ENCODE results near the gene KAZN.

Gene KAZN

DNA sequence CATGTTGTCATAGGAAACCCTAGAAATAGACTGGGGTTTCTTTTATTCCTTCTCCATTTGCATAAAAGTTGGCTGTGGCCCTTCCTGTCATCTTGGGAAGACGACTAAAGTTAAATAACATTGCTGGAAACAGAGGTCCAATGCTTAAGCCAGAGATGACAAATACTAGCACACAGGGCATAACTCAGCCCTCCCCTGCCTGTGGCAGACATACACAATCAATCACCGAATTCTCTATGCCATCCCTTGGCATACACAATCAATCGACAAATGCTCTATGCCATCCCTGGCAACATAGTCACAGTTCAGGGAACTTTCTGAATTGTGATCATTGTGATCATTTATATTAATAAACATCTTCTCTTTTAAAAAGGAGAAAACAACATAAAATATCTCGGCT, 229.4 kb downstream of the KAZN start:
- Histone ChIP-seq H3K9me3 (replicated peaks; ENCODE audit: low read length) (no peaks in the 10 kb centered on the region), H3K4me3 (ENCODE audit: low read length) (no peak overlapping the region), H3K4me1 (ENCODE audit: control insufficient read depth, insufficient read depth, low read length) (no peaks in the 10 kb centered on the region), H3K36me3 (ENCODE audit: insufficient read depth, low read length) (no peaks in the 10 kb centered on the region), H3K27me3 (ENCODE audit: control insufficient read depth, insufficient read depth, low read length) (no peaks in the 10 kb centered on the region), H3K4me2 (ENCODE audit: low read length) (no peak overlapping the region), H3K9ac (ENCODE audit: low read depth, low read length) (no peak overlapping the region)

DNA sequence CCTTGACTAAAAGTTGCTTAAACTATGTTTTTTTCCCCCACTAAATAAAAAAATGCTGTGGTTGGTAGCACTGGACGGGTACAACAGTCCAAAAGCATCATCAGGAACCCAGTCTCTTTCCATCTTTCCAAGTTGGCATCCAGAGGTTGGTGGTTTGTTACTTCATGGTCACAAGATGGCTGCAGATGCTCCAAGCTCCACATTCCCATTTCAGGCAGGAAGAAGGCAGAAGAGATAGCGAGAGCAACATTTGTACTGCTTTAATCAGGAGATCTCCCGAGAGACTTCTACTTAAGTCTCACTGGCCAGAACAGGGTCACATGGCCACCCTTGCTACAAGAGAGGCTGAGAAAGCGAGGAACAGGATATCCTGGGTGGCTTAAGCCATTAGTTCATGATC, 230.2 kb downstream of the KAZN start:
- no peaks in the 10 kb centered on the region for H3K9me3 ChIP-seq (replicated peaks; ENCODE audit: low read length)
- no peak overlapping the region for H3K4me3 ChIP-seq (ENCODE audit: low read length)
- H3K36me3 ChIP-seq (ENCODE audit: insufficient read depth, low read length) = no peaks in the 10 kb centered on the region
- H3K9ac ChIP-seq (ENCODE audit: low read depth, low read length) = no peak overlapping the region
- no peaks in the 10 kb centered on the region for H3K4me1 ChIP-seq (ENCODE audit: control insufficient read depth, insufficient read depth, low read length)
- H3K27me3 ChIP-seq (ENCODE audit: control insufficient read depth, insufficient read depth, low read length) = no peaks in the 10 kb centered on the region
- H3K4me2 ChIP-seq (ENCODE audit: low read length) = no peak overlapping the region

DNA sequence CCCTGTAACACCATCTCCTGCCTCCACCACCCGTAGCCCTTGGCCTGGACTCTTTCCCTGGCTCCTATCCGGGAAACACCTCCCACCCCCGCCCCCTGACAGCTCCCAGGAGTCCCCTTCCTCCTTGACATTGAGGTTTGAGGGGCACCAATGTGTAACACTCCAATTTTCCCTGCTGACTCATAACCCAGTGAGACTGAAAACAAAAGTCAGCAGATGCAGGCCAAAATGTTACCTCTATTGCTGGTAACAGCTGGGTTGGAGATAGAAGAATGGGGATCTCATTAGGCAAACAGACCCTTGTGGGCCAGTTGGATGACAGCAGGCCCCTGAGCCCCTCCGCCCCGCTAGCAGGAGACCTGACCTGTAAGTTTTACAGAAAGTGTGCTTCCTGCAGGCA, 237.2 kb downstream of the KAZN start:
- no peak overlapping the region for H3K4me3 ChIP-seq (ENCODE audit: low read length)
- no peak overlapping the region for H3K9ac ChIP-seq (ENCODE audit: low read depth, low read length)
- H3K9me3 ChIP-seq (replicated peaks; ENCODE audit: low read length) = no peaks in the 10 kb centered on the region
- H3K4me2 ChIP-seq (ENCODE audit: low read length) = no peak overlapping the region
- no peaks in the 10 kb centered on the region for H3K36me3 ChIP-seq (ENCODE audit: insufficient read depth, low read length)
- H3K27me3 ChIP-seq (ENCODE audit: control insufficient read depth, insufficient read depth, low read length) = no peaks in the 10 kb centered on the region
- no peaks in the 10 kb centered on the region for H3K4me1 ChIP-seq (ENCODE audit: control insufficient read depth, insufficient read depth, low read length)

- H3K4me2 ChIP-seq (ENCODE audit: low read length) = no peak overlapping the region
- H3K4me1 ChIP-seq (ENCODE audit: control insufficient read depth, insufficient read depth, low read length) = no peaks in the 10 kb centered on the region
- no peak overlapping the region for H3K9ac ChIP-seq (ENCODE audit: low read depth, low read length)
- H3K36me3 ChIP-seq (ENCODE audit: insufficient read depth, low read length) = no peaks in the 10 kb centered on the region
- H3K27me3 ChIP-seq (ENCODE audit: control insufficient read depth, insufficient read depth, low read length) = no peaks in the 10 kb centered on the region
- H3K4me3 ChIP-seq (ENCODE audit: low read length) = no peak overlapping the region
- no peaks in the 10 kb centered on the region for H3K9me3 ChIP-seq (replicated peaks; ENCODE audit: low read length)
Measured at GRCh38 chr1:14836426-14837140, 238.1 kb downstream of the KAZN start.

DNA sequence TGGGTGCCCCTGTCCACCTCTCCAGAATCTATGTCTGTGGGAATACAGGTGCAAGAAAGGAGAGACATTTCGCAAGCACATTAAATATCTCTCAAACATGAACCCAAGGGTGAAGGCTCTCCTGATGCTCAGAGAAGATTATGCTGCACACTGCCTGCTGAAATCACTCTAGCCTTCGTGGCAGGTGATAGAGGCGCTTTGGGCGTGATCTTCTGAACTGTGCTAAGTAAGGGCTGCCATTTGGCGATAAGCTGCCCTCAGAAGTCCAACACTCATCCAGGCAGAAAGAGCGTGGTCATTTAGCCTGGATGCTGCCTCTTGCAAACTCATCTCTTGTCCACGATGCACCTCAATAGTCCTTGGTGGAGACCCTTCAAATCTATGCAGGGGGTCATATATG, 241.9 kb downstream of the KAZN start:
- Histone ChIP-seq H3K9me3 (replicated peaks; ENCODE audit: low read length) (peaks cover 10% of the 10 kb centered on the region), H3K4me3 (ENCODE audit: low read length) (no peak overlapping the region), H3K4me1 (ENCODE audit: control insufficient read depth, insufficient read depth, low read length) (no peaks in the 10 kb centered on the region), H3K4me2 (ENCODE audit: low read length) (no peak overlapping the region), H3K9ac (ENCODE audit: low read depth, low read length) (no peak overlapping the region), H3K27me3 (ENCODE audit: control insufficient read depth, insufficient read depth, low read length) (no peaks in the 10 kb centered on the region), H3K36me3 (ENCODE audit: insufficient read depth, low read length) (no peaks in the 10 kb centered on the region)

DNA sequence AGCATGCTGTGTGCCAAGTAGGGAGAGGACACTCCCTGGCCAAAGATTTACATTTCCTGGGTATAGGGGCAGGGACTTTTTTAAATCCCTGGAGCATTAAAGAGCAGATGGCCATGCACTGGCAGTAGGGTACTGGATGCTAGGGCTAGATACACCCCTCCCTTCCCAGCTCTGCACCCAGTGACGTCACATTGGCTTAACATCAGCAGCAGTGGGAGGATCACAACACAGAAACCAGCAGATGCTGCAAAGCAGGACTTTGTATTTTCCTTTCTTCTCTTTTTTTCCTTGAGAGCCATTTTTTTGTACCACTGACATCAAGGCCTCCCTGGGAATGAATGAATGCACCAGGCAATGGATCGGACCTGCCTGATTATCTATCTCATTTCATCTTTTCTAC, 243.0 kb downstream of the KAZN start:
- no peak overlapping the region for H3K4me3 ChIP-seq (ENCODE audit: low read length)
- H3K9ac ChIP-seq (ENCODE audit: low read depth, low read length) = no peak overlapping the region
- H3K9me3 ChIP-seq (replicated peaks; ENCODE audit: low read length) = peaks cover 10% of the 10 kb centered on the region
- no peaks in the 10 kb centered on the region for H3K4me1 ChIP-seq (ENCODE audit: control insufficient read depth, insufficient read depth, low read length)
- no peaks in the 10 kb centered on the region for H3K27me3 ChIP-seq (ENCODE audit: control insufficient read depth, insufficient read depth, low read length)
- H3K4me2 ChIP-seq (ENCODE audit: low read length) = no peak overlapping the region
- H3K36me3 ChIP-seq (ENCODE audit: insufficient read depth, low read length) = no peaks in the 10 kb centered on the region

DNA sequence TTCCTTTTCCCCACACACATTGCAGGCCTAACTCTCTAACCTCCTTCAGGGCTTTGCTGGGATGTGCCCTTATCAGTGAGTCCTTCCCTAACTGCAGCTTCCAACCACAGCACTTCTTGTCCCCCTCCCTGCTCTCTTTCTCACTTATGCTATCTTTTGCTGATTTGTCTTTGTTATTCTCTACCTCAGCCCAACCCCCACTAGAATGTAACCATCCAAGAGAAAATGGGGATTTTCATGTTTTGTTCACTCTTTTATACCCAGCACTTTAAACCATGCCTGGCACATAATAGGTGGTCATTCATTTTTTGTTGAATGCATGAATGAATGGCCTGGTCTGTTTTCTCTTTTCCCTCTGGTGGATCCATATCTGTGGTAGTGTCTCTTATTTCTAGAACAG, 243.5 kb downstream of the KAZN start:
- Histone ChIP-seq H3K4me1 (ENCODE audit: control insufficient read depth, insufficient read depth, low read length) (no peaks in the 10 kb centered on the region), H3K27me3 (ENCODE audit: control insufficient read depth, insufficient read depth, low read length) (no peaks in the 10 kb centered on the region), H3K9me3 (replicated peaks; ENCODE audit: low read length) (peaks cover 10% of the 10 kb centered on the region), H3K4me2 (ENCODE audit: low read length) (no peak overlapping the region), H3K36me3 (ENCODE audit: insufficient read depth, low read length) (no peaks in the 10 kb centered on the region), H3K9ac (ENCODE audit: low read depth, low read length) (no peak overlapping the region), H3K4me3 (ENCODE audit: low read length) (no peak overlapping the region)

DNA sequence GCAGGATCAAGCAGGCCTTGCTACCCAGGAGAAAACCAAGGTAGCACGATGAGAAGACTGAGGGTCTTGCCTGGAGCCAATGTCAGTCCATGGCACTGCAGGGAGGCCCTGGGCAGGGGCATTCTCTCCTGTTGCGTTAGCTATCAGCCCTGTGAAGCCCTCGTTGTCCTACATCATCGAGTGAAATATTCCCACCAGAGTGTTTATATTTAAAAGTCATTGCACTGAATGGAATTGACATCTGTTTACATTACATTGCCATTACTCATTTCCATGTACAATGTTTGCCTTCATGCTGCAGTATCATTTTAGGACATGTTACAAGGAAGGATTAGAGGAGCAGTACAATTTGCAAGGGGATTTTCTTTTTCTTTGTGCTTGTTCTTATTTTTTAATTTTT, 243.9 kb downstream of the KAZN start:
- no peaks in the 10 kb centered on the region for H3K27me3 ChIP-seq (ENCODE audit: control insufficient read depth, insufficient read depth, low read length)
- H3K4me1 ChIP-seq (ENCODE audit: control insufficient read depth, insufficient read depth, low read length) = no peaks in the 10 kb centered on the region
- no peaks in the 10 kb centered on the region for H3K36me3 ChIP-seq (ENCODE audit: insufficient read depth, low read length)
- H3K4me3 ChIP-seq (ENCODE audit: low read length) = no peak overlapping the region
- no peak overlapping the region for H3K9ac ChIP-seq (ENCODE audit: low read depth, low read length)
- peaks cover 10% of the 10 kb centered on the region for H3K9me3 ChIP-seq (replicated peaks; ENCODE audit: low read length)
- H3K4me2 ChIP-seq (ENCODE audit: low read length) = no peak overlapping the region

DNA sequence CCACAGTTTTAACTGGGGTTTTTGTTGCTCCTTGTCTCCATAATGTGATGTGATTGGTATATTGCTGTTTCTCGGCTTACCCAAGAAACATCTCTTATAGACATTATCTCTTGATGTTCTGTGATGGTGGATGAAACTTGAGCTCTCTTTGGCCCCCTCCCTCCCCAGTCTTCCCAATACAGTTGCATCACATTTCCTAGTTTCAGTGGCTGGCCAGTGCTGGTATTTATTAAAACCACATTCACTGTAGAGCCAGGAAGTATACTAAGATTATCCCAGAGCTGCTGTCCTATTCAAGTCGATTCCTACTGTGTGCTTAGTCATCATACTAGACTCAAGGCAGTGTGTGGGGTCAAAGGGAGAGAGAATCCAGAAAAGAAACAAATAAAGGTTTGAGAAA, 244.4 kb downstream of the KAZN start:
- no peaks in the 10 kb centered on the region for H3K4me1 ChIP-seq (ENCODE audit: control insufficient read depth, insufficient read depth, low read length)
- no peaks in the 10 kb centered on the region for H3K36me3 ChIP-seq (ENCODE audit: insufficient read depth, low read length)
- no peaks in the 10 kb centered on the region for H3K27me3 ChIP-seq (ENCODE audit: control insufficient read depth, insufficient read depth, low read length)
- no peak overlapping the region for H3K4me3 ChIP-seq (ENCODE audit: low read length)
- H3K9ac ChIP-seq (ENCODE audit: low read depth, low read length) = no peak overlapping the region
- peaks cover 10% of the 10 kb centered on the region for H3K9me3 ChIP-seq (replicated peaks; ENCODE audit: low read length)
- no peak overlapping the region for H3K4me2 ChIP-seq (ENCODE audit: low read length)

DNA sequence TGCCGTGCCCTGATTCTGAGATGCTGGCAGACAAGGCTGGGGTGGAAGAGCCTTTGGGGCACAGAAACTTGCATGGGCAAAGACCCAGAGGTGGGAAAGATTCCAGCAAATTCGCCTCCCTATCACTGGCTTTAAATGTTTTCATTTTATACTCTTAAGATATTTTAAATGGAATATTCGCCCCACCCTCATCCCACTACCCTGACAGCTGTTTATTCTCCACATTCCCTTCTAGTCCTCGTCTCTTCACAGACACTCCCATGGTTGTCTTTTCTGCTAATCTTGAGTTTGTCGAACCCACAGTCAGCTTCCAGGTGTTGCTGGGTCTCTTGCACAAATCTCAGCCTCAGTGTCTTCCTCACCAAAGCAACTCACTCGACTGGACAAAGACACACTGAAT, 245.0 kb downstream of the KAZN start:
- Histone ChIP-seq H3K36me3 (ENCODE audit: insufficient read depth, low read length) (no peaks in the 10 kb centered on the region), H3K4me1 (ENCODE audit: control insufficient read depth, insufficient read depth, low read length) (no peaks in the 10 kb centered on the region), H3K9me3 (replicated peaks; ENCODE audit: low read length) (peaks cover 10% of the 10 kb centered on the region), H3K9ac (ENCODE audit: low read depth, low read length) (no peak overlapping the region), H3K4me2 (ENCODE audit: low read length) (no peak overlapping the region), H3K27me3 (ENCODE audit: control insufficient read depth, insufficient read depth, low read length) (no peaks in the 10 kb centered on the region), H3K4me3 (ENCODE audit: low read length) (no peak overlapping the region)

DNA sequence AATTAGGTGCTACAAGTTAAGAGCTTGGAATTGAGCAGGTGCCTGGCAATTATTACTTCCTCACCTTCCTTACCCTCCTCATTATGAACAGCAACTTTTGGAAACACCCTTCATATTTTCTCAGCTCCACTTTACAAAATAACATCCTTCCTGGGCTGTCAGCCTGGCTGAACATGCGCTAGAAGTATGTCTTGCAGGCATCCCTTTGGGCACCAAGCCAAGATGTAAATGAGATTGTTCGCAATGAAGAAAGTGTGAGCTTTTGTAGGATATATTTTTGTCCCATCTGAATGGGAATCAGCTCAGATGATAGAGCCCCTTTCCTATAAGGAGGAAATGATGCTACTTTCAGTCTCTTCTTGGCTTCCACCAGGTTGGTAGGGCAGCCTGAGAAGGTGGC, 245.9 kb downstream of the KAZN start:
- Histone ChIP-seq H3K4me1 (ENCODE audit: control insufficient read depth, insufficient read depth, low read length) (no peaks in the 10 kb centered on the region), H3K9ac (ENCODE audit: low read depth, low read length) (no peak overlapping the region), H3K4me2 (ENCODE audit: low read length) (no peak overlapping the region), H3K4me3 (ENCODE audit: low read length) (no peak overlapping the region), H3K27me3 (ENCODE audit: control insufficient read depth, insufficient read depth, low read length) (no peaks in the 10 kb centered on the region), H3K36me3 (ENCODE audit: insufficient read depth, low read length) (no peaks in the 10 kb centered on the region), H3K9me3 (replicated peaks; ENCODE audit: low read length) (peaks cover 10% of the 10 kb centered on the region)

DNA sequence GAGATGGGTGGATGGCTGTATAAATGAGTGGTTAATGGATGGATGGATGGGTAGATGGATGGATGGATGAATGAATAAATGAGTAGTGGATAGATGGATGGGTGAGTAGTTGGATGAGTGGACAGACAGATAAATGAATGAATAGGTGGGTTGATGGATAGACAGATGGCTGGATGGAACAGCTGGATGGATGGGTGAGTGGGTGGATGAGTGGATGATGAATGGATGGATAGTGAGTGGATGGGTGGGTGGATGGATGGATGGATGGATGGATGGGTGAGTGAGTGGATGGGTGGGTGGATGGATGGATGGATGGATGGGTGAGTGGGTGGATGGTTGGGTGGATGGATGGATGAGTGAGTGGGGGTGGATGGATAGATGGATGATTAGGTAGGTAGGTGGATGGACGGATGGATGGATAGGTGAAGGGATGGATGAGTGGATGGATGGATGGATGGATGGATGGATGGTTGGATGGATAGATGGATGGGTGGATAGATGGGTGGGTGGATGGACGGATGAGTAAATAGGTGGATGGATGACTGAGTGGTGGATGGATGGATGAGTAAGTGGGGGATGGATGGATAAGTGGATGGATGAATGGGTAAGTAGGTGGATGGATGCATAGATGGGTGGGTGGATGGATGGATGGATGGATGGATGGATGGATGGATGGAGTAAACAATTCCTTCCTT, 246.6 kb downstream of the KAZN start:
- Histone ChIP-seq H3K4me3 (ENCODE audit: low read length) (no peak overlapping the region), H3K36me3 (ENCODE audit: insufficient read depth, low read length) (no peaks in the 10 kb centered on the region), H3K9ac (ENCODE audit: low read depth, low read length) (no peak overlapping the region), H3K4me1 (ENCODE audit: control insufficient read depth, insufficient read depth, low read length) (no peaks in the 10 kb centered on the region), H3K27me3 (ENCODE audit: control insufficient read depth, insufficient read depth, low read length) (no peaks in the 10 kb centered on the region), H3K4me2 (ENCODE audit: low read length) (no peak overlapping the region), H3K9me3 (replicated peaks; ENCODE audit: low read length) (peaks cover 10% of the 10 kb centered on the region)

Data from skeletal muscle satellite cell (primary cell).